Muscle layer of duodenum (tissue), 2 donors: ENCODE measurements around the gene PITX3.

Experiments
- H3K27ac ChIP-seq: one replicate; pipeline ENCODE4 v1.7.0; 2013; ENCODE audit warnings: mild to moderate bottlenecking, low read length
- H3K27me3 ChIP-seq: one replicate; pipeline ENCODE4 v1.7.0; 2013; ENCODE audit warnings: low read depth, mild to moderate bottlenecking, control low read depth, low read length
- H3K36me3 ChIP-seq, 2 donors: one replicate each; pipeline ENCODE4 v1.7.0; 2013; ENCODE audit warnings: low read length in 2 of 2, control low read depth in 1 of 2, mild to moderate bottlenecking in 1 of 2; ENCODE audit not compliant: insufficient read depth in 2 of 2, control insufficient read depth in 1 of 2
- H3K4me1 ChIP-seq, 2 donors: one replicate each; pipeline ENCODE4 v1.7.0; 2013; ENCODE audit warnings: low read length in 2 of 2, mild to moderate bottlenecking in 2 of 2, control low read depth in 1 of 2, moderate library complexity in 1 of 2; ENCODE audit not compliant: insufficient read depth in 2 of 2, control insufficient read depth in 1 of 2
- H3K4me3 ChIP-seq, 2 donors: one replicate each; pipeline ENCODE4 v1.7.0; 2013; ENCODE audit warnings: low read length in 2 of 2, low read depth in 1 of 2, mild to moderate bottlenecking in 1 of 2
- H3K9me3 ChIP-seq, 2 donors: one replicate each; pipeline ENCODE4 v1.7.0; 2013; ENCODE audit warnings: low read length in 2 of 2, control low read depth in 1 of 2, mild to moderate bottlenecking in 1 of 2; ENCODE audit not compliant: control insufficient read depth in 1 of 2
- donor health status: healthy.

PITX3 gene

GRCh38 chr10:102240467-102241031 lies 763 bp downstream of the PITX3 start:
- Histone ChIP-seq H3K9me3 (no peaks in the 10 kb centered on the region), H3K4me1 (peaks cover 5 to 27% of the 10 kb centered on the region in 2 donors), H3K27ac (no peak overlapping the region), H3K27me3 (no peaks in the 10 kb centered on the region), H3K4me3 (peak overlapping the region; percentile 72 to 79), H3K36me3 (peaks cover 0 to 2% of the 10 kb centered on the region in 2 donors)

GRCh38 chr10:102237711-102238252 lies 3.5 kb downstream of the PITX3 start:
- H3K27ac ChIP-seq = no peak overlapping the region
- H3K9me3 ChIP-seq = no peaks in the 10 kb centered on the region
- H3K36me3 ChIP-seq = no peaks in the 10 kb centered on the region
- peaks cover 10% of the 10 kb centered on the region for H3K27me3 ChIP-seq
- no peak overlapping the region for H3K4me3 ChIP-seq
- H3K4me1 ChIP-seq = peaks cover 5 to 20% of the 10 kb centered on the region in 2 donors

DNA sequence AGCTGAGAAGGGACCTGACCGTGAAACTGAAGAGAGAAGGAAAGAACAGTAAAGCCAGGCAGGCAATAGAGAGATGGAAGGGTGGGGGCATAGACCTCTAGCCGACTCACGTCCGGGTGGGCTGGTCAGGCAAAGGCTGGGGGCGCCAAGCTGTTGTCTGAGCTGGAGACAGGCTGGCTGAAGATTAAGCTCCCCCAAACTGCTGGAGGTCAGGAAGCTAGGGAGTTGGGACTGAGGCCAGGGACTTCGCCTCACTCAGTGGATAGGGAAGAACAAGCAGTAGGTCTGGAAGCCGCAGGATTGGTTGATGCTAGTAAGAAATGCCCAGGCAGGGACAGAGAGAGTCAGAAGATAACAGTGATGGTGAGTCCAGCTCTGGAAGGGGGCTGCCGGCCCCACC lies 5.3 kb downstream of the PITX3 start:
- peaks cover 18% of the 10 kb centered on the region for H3K27me3 ChIP-seq

DNA sequence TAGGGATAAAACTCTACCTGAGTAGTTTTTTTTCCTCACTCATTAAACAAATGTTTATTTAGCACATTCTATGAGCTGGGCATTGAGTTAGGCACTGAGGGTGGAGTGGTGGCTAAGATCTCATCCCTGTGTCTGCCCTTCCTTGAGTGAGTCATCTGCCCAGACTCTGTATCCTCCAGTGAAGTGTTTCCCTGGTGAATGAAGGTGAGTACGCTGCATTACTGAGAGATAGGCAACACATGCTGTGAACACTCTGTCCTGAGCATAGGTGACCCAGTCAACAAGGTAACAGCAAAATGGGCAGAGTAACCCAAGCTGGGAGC lies 5.8 kb downstream of the PITX3 start:
- Histone ChIP-seq H3K9me3 (no peaks in the 10 kb centered on the region), H3K4me3 (no peak overlapping the region), H3K36me3 (no peaks in the 10 kb centered on the region), H3K27ac (no peak overlapping the region), H3K27me3 (peaks cover 18% of the 10 kb centered on the region), H3K4me1 (peaks cover 0 to 17% of the 10 kb centered on the region in 2 donors)

More for the DNA sequence above, 5.3 kb downstream of the PITX3 start:
- no peak overlapping the region for H3K27ac ChIP-seq
- peaks cover 0 to 17% of the 10 kb centered on the region in 2 donors for H3K4me1 ChIP-seq
- no peaks in the 10 kb centered on the region for H3K36me3 ChIP-seq
- H3K9me3 ChIP-seq = no peaks in the 10 kb centered on the region
- no peak overlapping the region for H3K4me3 ChIP-seq

GRCh38 chr10:102234888-102235597 lies 6.3 kb downstream of the PITX3 start:
- Histone ChIP-seq H3K4me3 (no peak overlapping the region), H3K9me3 (no peaks in the 10 kb centered on the region), H3K27ac (no peak overlapping the region), H3K4me1 (peaks cover 0 to 17% of the 10 kb centered on the region in 2 donors), H3K36me3 (no peaks in the 10 kb centered on the region), H3K27me3 (peaks cover 22% of the 10 kb centered on the region)

GRCh38 chr10:102233997-102234396 lies 7.3 kb downstream of the PITX3 start:
- Histone ChIP-seq H3K27me3 (peaks cover 24% of the 10 kb centered on the region), H3K4me1 (peaks cover 0 to 21% of the 10 kb centered on the region in 2 donors), H3K9me3 (no peaks in the 10 kb centered on the region), H3K27ac (no peak overlapping the region), H3K36me3 (no peaks in the 10 kb centered on the region), H3K4me3 (no peak overlapping the region)

GRCh38 chr10:102231357-102232318 lies 9.7 kb downstream of the PITX3 start:
- H3K4me3 ChIP-seq = peak overlapping the region; percentile 33 to 62
- H3K27me3 ChIP-seq = peaks cover 30% of the 10 kb centered on the region
- no peak overlapping the region for H3K27ac ChIP-seq
- peaks cover 0 to 25% of the 10 kb centered on the region in 2 donors for H3K4me1 ChIP-seq
- no peaks in the 10 kb centered on the region for H3K9me3 ChIP-seq
- H3K36me3 ChIP-seq = no peaks in the 10 kb centered on the region

GRCh38 chr10:102230861-102231356 lies 10.4 kb downstream of the PITX3 start:
- no peak overlapping the region for H3K27ac ChIP-seq
- peaks cover 30% of the 10 kb centered on the region for H3K27me3 ChIP-seq
- no peaks in the 10 kb centered on the region for H3K9me3 ChIP-seq
- H3K4me3 ChIP-seq = peak overlapping the region; percentile 33 to 62
- H3K4me1 ChIP-seq = peaks cover under 1 to 30% of the 10 kb centered on the region in 2 donors
- no peaks in the 10 kb centered on the region for H3K36me3 ChIP-seq

- Histone ChIP-seq H3K27ac (no peak overlapping the region), H3K4me1 (peaks cover 4 to 30% of the 10 kb centered on the region in 2 donors), H3K36me3 (no peaks in the 10 kb centered on the region), H3K4me3 (peak overlapping the region; percentile 33 to 62), H3K27me3 (peaks cover 30% of the 10 kb centered on the region), H3K9me3 (no peaks in the 10 kb centered on the region)
These were observed 10.9 kb downstream of the PITX3 start for GRCh38 chr10:102230264-102230860.

DNA sequence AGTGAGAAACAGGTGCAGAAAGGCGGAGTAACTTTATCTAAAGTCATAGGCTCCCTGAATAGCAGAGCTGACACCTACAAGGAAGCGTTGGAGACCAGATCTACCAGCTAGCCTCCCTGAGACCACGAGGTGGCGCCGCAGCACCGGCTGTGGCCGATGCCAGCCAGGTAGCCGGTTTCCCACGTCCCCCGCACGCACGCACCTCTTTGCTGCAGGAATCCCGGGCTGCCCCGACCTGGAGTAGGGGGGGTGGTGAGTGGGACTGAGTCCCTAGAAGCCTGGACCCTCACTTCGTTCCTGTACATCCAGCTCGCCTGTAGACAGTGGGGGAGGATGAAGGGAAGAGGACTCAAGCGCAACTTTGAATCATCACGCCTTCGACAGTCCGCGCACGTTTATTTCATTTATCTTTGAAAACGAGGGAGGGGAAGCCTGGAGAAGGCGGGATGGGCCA lies 11.5 kb downstream of the PITX3 start:
- Histone ChIP-seq H3K9me3 (no peaks in the 10 kb centered on the region), H3K4me1 (peaks cover 4 to 30% of the 10 kb centered on the region in 2 donors), H3K36me3 (no peaks in the 10 kb centered on the region), H3K27ac (no peak overlapping the region), H3K4me3 (peak overlapping the region in 1 of 2 donors; percentile 62), H3K27me3 (peaks cover 30% of the 10 kb centered on the region)
